ENCODE results near the gene TSPAN11.

DNA sequence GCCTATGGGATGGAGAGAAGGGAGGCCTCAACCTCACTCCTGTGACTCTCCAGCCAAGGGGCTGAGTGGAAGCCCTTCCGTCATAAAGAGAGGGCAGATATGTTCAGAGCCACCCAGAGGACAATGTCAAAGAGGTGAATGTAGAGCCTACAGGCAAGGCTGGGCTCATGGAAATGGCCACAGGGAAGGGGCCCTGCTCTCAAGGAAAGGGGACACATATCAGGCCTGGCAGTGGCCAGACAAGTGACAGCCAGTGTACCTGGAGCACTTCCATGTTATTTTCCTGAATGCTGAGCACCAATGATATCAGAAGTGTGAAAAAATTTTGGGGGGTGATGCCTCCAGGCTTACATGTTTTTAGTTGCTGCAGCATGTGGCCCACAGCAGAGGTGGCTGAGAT is 110.5 kb downstream of the TSPAN11 start:
- TF ChIP-seq, protein P1, sequence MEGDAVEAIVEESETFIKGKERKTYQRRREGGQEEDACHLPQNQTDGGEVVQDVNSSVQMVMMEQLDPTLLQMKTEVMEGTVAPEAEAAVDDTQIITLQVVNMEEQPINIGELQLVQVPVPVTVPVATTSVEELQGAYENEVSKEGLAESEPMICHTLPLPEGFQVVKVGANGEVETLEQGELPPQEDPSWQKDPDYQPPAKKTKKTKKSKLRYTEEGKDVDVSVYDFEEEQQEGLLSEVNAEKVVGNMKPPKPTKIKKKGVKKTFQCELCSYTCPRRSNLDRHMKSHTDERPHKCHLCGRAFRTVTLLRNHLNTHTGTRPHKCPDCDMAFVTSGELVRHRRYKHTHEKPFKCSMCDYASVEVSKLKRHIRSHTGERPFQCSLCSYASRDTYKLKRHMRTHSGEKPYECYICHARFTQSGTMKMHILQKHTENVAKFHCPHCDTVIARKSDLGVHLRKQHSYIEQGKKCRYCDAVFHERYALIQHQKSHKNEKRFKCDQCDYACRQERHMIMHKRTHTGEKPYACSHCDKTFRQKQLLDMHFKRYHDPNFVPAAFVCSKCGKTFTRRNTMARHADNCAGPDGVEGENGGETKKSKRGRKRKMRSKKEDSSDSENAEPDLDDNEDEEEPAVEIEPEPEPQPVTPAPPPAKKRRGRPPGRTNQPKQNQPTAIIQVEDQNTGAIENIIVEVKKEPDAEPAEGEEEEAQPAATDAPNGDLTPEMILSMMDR (IDR thresholded peaks at IDR 0.05), result no peak
- TF ChIP-seq POLR2A (IDR thresholded peaks at IDR 0.05), result no peak
